T follicular helper cell (primary cell): Measurements from ENCODE around the gene KRT84.
"Not testable (repeated sequence)": the region's sequence is repeated elsewhere in the genome, so short reads cannot be mapped to it uniquely, and the experiment has no call there.

ENCODE experiments used
- DNase-seq: peaks from one replicate; pipeline ENCODE4 v3.0.0-alpha.2; 2020; ENCODE audit warnings: low read depth

KRT84 gene

DNA sequence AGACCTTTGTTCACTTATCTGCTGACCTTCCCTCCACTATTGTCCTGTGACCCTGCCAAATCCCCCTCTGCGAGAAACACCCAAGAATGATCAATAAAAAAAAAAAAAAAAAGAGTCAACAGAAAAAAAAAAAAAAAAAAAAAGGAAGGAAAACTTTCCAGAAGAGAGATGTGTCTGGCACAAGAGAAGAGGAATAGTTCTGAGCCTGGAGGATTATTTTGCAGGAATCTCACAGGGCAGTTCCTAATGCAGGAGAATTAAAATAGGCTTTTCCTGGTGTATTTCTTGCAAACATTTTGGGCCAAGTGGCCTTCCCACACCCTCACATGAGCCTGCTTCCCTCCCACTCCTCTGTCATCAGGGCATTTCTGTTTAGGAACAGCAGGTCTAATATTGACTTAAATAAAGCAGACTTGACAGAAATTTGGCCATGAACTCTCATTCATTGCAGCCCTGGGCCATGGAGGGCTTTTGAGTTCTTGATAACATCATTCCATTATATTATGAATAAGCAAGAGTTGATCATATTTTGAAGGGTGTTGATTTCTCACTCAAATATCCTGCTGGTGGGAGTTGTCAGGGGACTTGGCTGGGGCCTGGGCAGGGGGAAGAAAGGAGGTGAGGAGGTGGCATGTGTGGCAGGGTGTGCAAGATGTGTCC lies 25.3 kb upstream of the KRT84 start:
- not testable (repeated sequence) for DNase-seq

DNA sequence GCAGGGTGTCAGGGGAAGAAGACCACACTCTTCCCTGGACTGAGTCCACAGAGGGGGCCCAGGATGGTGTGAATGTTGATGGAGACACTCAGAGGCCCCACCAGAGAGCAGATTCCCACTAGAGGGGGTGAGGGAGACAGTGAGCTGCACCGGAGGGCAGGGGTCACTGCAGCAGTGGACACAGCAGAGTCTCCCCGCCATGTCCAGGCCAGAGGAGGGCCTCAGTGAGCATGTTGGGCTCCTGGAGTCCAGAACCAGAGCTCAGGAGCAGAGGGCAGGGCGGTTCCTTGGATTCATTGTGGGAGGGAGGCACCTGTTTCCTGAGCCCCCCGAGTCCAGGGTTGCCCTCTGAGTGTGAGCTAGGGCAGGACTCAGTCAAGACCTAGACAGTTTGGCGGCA lies 22.5 kb upstream of the KRT84 start:
- DNase-seq, result no peak

DNA sequence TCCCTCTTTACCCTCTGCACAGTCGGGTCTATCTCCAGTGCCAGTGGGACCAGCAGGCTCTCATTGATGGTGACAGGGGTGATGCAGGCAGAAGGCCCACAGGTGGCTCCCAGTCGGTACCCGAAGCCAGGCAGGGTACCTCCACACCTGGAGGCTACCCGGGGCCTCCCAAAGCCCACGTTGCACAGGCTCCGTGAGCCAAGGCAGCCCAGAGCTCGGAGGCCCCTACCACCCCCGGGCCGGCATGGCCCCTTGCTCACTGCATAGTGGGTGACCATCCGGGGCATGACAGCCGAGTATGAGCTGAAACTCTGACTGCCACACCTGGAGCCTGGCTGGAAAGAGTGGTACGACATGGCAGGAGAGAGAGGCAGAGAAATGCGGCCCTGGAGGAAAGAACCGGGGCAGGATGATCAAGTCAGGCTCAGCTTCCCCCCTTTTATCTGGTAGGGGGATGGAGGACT lies 20.5 kb upstream of the KRT84 start, which contains the start of gene KRT82:
TSS of gene KRT82 (minus strand) at position 414 of the 464 bp plus-strand sequence. CDS start at position 356, 58 bp downstream.
- DNase-seq, result no peak

DNA sequence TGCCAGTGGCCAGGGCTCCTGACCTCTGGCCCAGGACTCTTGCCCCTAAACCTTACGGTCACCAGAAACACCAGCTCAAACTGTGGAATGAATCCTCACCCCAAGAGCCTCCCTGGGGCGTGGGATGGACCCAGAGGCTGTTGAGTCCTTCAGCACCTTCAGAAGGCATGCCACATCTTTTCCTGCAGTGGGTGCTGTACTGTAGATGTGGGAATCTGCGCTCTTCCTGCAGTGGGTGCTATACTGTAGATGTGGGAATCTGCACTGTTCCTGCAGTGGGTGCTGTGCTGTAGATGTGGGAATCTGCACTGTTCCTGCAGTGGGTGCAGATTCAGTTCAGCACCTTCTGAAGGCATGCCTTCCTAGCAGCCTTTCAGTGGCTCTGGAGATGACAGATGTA lies 19.5 kb upstream of the KRT84 start:
- no peak for DNase-seq

DNA sequence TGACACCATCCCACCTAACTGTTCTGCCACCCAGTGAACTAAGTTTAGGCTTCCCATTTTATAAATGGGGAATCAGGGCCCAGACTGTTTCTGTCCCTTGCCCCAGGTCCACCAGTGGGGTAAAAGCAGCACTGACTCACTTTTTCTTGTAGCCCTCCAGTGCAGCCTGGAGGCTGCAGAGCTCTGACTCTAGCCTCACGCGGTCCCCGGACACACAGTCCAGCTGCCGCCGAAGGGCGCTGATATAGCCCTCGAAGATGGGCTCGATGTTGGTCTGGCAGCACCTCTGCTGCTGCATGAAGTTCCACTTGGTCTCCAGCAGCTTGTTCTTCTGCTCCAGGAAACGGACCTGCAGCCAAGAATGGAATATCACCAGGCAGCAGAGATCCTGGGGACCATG lies 18.1 kb upstream of the KRT84 start:
- no peak for DNase-seq

DNA sequence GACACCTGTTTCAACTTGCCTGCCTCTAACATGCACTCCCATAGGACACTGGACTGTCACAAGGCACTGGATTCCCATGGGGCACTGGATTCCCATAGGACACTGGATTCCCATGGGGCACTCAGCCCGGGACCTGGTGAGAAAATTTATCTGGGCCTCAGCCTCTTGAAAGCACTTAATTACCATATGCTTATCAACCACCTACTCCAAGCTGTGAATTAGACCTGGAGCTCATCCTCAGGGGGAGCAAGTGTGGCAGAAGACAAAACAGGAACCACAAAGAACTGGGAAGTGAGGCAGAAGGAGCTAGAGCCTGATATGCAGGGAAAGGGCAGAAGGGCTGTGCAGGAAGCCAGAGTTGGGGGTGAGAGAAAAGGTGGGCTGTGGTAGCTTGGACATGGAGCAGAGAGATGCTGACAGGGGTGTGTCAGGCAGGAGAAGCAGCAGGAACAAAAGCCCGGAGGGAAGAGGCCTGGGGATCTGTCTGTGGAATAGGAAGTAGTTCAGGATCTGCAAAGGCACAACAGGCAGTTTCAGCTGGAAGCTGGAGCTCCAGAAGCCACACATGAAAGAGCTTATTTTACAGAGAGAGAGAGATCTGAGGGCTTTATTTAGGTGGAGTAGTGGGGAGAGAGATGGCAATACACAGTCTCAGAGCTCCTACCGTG lies 17.6 kb upstream of the KRT84 start:
- no peak for DNase-seq

DNA sequence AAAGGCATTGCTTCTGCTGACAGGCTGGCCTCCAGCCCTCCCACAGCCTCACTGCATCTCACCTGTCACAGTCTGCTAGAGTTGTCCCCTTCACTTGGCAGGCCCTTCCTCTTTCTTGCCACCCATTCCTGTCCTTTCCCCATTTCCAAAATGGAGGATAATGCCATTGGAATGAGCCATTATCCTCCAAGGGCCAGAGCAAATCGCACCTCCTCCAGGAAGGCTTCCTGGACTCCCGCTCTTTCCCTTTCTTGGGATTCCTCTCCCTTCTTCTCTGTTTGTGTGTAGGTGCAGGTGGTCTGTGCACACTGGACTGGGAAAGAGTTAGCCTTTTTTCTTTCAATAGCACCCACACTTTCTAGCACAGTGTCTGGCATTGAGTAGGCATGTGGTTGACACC lies 16.9 kb upstream of the KRT84 start:
- DNase-seq, result no peak

DNA sequence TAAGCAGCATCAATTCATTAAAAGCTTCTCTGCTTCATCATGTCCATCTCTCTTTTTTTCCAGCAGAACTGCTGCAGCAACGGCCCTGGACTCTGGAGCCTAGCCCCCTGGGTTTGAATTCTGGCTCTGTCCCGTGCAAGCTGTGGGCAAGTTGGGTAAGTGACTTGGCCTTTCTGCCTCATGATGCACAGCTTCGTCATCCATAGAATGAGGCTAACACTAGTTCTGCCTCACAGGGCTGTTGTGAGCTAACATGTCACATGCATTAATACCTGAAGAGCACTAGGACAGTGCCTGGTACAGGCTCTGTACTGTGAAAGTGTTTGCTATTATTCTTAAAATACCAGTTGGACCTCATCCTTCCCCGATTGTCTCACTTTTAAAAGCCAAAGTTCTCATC lies 16.5 kb upstream of the KRT84 start:
- no peak for DNase-seq

DNA sequence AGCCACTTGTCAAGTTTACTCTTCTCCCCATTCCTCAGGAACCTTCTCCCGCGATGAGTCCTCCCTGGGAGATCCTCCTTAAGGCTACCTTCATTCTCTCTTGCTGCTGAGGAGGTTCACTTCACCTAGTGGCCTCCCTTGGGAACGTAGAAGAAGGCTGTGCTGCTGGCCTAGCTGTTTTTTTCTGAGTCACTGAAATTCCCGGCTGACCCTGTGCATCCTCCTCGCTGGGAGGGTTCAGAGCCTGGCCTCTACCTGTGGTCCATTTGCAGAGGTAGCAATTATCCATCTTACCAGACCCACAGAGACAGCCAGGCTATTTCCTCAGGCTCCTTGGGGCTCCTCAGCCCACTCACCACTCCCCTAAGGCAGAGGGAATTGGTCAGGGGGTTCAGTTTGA lies 16.1 kb upstream of the KRT84 start:
- no peak for DNase-seq

DNA sequence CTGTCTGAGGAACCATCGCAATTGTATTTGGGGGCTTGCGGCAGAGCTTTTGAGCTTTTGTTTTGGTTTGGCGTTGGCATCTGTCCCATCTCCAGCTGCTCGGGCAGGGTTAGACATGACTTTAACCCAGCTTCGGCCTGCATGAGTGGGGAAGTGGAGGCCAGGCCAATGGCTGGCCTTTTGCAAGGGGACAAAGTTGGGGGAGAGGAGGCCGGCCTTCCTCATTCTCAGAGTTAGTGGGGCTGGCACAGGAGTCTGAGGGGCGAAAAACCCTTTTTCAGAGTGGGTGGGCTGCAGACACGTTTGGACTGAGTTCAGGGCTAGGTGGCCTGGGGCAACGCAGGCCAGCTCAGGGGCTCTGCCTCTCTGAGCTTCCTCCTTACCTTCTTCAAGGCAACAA lies 15.5 kb upstream of the KRT84 start:
- DNase-seq, result no peak

DNA sequence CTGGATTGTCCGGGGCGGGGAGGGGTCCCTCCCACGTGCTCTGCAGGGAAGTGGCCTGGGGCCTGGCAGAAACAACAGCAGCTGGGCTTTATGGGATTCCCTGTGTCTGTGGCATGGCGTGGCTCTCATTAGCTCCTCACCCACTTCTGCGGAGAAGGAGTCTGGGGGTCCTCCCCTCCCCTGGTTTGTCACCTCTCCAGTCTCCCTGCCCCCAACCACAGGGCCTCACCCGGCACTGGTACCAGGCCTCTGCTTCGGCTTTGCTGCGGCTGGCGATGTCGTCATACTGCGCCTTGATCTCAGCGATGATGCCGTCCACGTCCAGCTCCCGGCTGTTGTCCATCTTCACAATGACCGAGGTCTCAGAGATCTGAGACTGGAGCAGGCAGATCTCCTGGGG lies 14.3 kb upstream of the KRT84 start:
- no peak for DNase-seq

DNA sequence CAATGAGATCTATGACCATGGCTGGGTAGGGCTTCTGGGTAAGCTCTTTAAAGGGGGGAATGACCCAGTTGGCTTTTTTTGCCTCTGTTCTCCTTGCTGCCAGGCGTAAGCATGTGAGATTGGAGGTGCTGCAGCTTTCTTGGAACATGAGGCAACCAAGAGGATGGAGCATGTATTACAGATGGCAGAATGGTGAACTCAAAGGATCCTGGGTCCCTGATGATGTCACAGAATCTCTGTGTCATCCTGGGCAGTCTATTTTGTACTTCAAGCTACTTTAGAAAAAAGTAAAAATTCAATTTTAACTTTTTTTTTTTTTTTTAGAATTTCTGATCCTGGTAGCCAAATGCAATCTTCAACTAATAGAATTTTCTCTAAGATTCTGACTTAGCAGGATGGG lies 12.7 kb upstream of the KRT84 start:
- DNase-seq, result no peak

DNA sequence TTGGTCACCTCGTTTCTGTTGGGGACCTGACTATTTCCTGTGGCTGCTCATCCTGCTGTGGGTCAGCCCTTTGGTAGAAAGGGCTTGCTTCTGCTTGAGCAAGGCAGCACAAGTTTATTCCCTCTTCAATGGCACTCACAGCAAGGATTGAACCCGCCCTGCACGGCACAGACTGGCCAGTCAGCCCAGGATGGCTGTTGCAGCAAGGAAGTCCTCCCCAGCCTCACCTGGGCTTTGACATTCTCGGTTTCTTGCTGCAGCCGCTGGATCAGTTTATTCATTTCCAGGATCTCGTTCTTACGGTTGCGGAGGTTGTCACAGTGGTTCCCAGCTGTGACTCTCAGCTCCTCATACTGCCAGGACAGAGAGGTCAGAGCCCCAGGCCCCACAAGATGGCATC lies 11.2 kb upstream of the KRT84 start:
- no peak for DNase-seq

DNA sequence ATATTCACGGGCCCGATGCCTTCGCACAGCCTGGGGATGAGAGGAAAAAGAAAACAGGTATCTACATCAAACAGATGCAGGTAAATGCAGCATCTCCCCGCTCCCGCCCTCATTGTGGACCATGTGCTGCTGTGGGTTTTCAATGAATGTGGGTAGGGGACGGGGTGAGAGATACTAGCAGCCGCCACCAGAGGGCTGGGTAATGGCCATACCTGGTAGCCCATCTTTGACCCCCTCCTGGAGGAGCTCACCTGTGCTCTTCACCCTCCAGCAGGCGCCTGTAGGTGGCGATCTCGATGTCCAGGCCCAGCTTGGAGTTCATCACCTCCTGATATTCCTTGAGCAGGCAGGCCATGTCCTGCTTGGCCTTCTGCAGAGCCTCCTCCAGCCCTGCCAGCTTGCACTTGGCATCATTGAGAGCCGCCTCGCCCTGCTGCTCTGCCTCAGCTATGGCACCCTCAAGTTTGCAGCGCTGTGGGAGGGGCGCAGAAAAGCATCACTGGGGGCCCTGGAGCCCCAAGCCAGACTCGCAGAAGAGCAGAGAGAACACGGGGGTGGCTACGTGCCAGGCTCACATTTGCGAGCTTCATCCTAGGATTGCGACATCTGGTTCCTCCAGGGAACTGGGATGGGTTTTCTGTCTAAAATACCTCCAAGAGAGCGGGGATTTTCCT lies 10.4 kb upstream of the KRT84 start:
- DNase-seq, result no peak

DNA sequence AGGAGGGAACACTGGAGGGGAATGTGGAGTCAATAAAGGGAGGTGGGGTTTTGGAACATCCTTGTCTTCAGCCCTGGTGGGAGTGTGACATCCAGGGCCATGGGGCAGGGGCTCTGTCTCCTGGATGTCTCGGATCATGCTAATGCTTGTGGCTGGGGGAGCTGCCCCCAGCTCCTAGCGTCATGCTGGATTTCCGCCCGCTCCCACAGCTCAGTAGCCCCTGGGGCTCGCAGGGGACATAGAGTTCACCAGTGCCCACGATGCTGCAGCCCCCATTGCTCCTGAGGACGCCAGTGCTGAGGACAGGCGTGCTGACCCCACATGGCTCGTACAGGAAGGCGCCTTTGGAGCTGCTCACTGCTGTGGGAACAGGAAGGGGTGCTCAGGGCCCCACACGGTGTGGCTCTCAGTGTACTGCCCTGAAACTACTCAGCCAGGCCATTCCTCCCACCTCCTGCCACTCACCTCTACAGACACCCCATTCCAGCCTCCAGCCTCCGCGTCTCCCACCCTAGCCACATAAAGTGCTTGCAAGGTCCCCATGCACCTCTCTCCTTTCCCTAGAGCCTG lies 9.5 kb upstream of the KRT84 start:
- DNase-seq, result no peak

DNA sequence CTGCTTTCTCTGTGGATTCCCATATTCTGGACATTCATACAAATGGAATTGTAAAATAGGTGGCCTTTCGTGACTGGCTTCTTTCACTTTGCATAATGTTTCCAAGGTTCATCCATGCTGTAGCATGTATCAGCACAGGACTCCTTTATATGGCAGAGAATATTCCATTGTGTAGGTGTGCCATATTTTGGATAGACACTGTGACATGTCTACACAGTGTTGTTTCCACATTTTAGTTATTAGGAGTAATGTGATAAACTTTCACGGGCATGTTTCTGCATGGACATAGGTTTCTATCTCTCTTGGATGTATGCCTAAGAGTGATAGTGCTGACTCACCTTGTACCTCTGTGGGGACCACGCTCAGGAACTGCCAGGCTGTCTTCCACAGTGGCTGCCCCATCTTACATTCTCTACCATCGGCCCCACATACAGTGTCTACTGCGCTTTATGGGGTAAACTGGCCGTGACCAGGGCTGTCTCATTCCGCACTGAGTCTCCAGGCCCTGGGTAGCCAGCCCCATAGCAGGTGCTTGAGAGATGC lies 7.1 kb upstream of the KRT84 start:
- DNase-seq, result no peak

DNA sequence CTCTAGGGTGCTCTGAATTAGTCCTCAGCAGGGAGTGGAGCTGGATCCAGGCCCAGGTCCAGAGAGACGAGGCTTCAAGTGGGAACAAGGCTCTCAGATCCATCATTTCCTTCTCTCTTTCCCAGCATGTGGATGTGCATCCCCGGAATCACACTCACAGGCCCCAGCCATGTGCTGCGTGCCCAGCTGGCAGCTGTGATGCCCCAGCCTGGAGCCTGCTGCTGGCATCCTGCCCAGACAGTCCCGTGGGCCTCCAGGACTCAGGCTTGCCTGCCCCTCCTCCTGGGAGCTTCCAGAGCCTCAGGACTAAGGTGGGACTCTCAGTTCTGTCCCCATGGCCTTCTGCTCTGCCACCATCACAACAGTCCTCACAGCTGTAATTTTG lies 6.2 kb upstream of the KRT84 start:
- no peak for DNase-seq

DNA sequence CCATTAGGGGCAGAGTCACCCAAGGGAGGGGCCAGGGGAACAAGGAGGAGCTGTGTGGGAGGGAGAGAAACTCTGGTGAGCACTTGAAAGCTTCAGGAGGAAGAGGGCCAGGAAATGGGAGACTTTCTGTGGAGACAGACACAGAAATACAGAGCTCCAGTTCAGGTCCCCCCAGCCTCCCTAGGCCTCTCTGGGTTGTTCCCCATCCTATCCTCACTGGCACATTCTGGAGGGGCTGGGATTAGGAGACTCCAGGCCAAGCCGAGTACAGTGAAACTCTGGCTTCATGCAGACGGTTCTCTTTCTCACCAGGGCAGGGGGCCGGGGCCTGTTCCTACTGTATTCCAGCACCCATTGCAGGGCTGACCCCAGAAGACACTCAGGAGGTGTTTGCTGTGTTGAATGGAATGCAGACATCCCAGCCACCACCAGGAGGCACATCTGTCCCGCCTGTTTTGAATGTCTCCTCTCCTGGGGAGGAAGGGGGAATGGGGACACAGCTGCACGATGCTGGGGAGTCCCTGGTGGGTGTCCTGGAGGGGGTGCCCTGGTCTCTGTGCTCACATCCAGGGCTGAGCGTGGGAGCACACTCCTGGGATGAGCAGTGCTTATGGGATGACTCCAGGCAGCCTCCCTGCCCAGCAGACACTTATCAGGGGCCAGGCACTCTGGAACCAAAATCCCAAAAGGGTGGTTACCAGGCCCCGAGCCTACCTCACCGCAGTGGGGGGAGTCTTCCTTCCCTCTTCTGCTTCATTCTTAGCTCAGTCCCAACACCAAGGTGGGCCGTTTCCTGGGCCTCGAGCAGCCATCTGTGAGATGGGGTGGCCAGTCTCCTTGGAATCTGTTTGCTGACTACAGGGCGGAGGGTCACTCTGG lies 5.5 kb upstream of the KRT84 start:
- no peak for DNase-seq

DNA sequence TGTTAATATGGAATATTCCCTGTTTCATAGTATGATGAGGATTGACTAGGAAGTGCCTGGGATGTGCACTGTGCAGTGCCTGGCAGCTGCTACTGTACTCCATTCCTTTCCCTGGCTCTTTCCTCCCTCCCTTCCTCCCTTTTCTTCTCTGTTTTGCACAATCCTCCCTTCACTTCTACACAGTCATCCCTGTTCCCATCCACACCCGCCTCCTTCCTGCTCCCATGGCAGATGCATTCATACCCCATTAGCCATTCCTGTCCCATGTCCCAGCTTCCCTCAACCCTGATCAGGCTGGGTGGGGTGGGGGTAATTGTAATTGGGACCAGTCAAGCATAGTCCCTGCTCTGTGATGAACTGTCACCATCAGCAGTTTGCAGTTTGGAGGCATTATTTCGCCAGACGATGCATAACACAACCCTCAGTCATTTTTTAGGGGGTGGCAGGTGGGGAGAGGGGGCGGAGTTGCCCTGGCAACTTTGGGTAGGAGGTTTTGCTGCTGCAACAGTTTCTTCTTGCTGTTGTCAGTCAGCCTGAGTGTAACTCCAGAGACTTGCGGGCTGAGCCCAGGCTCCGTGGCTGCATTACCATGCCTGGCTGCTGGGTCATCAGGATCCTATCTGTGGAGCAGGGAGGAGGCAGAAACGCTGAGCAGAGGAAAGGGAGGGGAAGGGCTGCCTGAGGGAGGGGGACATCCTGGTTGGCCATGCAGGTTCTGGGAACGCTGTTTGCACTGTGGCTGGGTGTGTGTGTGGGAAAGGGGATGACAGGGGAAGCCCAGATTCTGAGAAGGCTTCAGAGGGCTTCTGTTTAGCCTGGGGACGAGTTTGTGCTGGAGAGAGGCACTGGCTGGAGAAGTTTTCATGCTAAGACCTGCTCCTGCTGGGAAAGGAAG lies 4.1 kb upstream of the KRT84 start:
- DNase-seq, result no peak

DNA sequence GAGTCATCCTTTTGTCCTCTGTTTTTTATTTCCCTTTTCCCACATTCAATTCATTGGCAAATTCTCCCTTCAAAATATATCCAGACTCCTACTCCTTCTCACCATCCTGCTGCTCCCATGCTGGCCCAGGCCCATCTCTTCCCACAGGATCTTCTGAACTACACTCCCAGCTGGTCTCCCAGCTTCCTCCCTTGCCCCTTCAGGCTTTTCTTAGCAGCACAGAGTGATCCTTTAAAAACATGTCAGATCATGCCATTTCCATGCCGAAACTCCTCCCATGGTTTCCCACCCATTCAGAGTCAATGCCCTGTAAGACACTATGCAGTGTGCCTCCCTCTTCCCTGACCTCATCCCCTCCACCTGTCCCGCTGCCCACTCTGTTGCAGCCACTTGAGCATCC lies 2.4 kb upstream of the KRT84 start:
- no peak for DNase-seq

DNA sequence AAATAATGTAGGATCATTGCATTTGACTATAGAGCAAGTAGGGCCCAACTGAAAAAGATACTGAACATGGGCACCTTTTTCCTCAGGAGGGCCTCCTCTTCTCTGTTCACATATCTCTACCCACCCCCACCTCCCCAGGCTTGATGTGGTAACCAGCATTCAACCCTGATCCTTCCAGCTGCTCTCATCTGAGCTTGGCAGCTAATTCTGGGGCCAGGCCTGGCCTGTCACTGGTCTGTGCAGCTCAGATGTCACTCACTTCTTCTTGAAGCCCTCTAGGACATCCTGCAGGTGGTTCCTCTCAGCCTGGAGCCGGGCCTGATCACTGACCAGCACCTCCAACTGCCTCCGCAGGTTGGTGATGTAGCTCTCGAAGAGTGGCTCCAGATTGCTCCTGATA lies 2.1 kb downstream of the KRT84 start:
- no peak for DNase-seq
